AG10803 (cell line): ENCODE measurements around the gene UGT1A3.
"Not testable (repeated sequence)": the region's sequence is repeated elsewhere in the genome, so short reads cannot be mapped to it uniquely, and the experiment has no call there.

Experiments used
- DNase-seq: peaks from one replicate; pipeline ENCODE4 v3.0.0; 2010; ENCODE audit warnings: low read depth
- H3K4me3 ChIP-seq: 2 replicates; pipeline ENCODE4 v1.5.1; 2011; ENCODE audit warnings: mild to moderate bottlenecking, low read length, control low read depth
- TF ChIP-seq, protein P1 (sequence below): conservative IDR thresholded peaks from 2 replicates; pipeline ENCODE4 v1.5.1; 2011; ENCODE audit warnings: mild to moderate bottlenecking, low read length, control low read depth, inconsistent platforms

Gene UGT1A3

GRCh38 chr2:233708942-233709341 is 19.9 kb upstream of the UGT1A3 start:
- H3K4me3 ChIP-seq: no peak overlapping the region
- DNase-seq: no peak
- TF ChIP-seq, protein P1, sequence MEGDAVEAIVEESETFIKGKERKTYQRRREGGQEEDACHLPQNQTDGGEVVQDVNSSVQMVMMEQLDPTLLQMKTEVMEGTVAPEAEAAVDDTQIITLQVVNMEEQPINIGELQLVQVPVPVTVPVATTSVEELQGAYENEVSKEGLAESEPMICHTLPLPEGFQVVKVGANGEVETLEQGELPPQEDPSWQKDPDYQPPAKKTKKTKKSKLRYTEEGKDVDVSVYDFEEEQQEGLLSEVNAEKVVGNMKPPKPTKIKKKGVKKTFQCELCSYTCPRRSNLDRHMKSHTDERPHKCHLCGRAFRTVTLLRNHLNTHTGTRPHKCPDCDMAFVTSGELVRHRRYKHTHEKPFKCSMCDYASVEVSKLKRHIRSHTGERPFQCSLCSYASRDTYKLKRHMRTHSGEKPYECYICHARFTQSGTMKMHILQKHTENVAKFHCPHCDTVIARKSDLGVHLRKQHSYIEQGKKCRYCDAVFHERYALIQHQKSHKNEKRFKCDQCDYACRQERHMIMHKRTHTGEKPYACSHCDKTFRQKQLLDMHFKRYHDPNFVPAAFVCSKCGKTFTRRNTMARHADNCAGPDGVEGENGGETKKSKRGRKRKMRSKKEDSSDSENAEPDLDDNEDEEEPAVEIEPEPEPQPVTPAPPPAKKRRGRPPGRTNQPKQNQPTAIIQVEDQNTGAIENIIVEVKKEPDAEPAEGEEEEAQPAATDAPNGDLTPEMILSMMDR: no peak

- H3K4me3 ChIP-seq: no peak overlapping the region
- TF ChIP-seq, protein P1: peak; percentile 94
- DNase-seq: peak; percentile 68
Observed at GRCh38 chr2:233711312-233712008, 17.4 kb upstream of the UGT1A3 start.

- no peak for DNase-seq
- no peak within 1 kb of the TSS for H3K4me3 ChIP-seq
- TF ChIP-seq, protein P1: no peak
Observed at GRCh38 chr2:233712611-233713261, 16.1 kb upstream of the UGT1A3 start, which contains the start of gene UGT1A5. Gene UGT1A5, plus strand, starts transcription at chr2:233712907. Its CDS starts 85 bp downstream, at chr2:233712992.

GRCh38 chr2:233713262-233713615 is 15.6 kb upstream of the UGT1A3 start:
- TF ChIP-seq, protein P1: no peak
- DNase-seq: no peak
- H3K4me3 ChIP-seq: no peak overlapping the region

- DNase-seq: no peak
- H3K4me3 ChIP-seq: no peak overlapping the region
- TF ChIP-seq, protein P1: no peak
Observed at GRCh38 chr2:233714121-233714520, 14.7 kb upstream of the UGT1A3 start.

GRCh38 chr2:233718552-233718951 is 10.3 kb upstream of the UGT1A3 start, which contains the start of gene UGT1A4:
Gene UGT1A4, plus strand, starts transcription at chr2:233718736. Its CDS starts 85 bp downstream, at chr2:233718821.
- DNase-seq: no peak
- no peak within 1 kb of the TSS for H3K4me3 ChIP-seq
- TF ChIP-seq, protein P1: no peak

DNA sequence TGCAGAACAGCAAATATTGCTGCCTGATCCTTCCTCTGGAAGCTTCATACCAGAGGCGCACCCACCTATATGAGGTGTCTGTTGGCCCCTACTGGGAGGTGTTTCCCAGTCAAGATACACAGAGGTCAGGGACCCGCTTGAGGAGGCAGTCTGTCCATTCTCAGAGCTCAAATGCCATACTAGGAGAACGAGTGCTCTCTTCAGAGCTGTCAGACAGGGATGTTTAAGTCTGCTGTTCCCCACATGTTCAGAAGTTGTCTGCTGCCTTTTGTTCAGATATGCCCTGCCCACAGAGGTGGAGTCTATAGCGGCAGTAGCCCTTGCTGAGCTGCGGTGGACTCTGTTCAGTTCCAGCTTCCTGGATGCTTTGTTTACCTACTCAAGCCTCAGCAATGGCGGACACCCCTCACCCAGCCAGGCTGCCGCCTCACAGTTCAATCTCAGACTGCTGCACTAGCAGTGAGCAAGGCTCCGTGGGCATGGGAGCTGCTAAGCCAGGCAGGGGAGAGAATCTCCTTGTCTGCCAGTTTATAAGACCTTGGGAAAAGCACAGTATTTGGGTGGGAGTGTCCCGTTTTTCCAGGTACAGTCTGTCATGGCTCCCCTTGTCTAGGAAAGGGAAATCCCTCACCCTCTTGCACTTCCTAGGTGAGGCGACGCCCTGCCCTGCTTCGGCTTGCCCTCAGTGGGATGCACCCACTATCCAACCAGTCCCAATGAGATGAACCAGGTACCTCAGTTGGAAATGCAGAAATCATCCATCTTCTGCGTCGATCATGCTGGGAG is 8.2 kb downstream of the UGT1A3 start:
- H3K4me3 ChIP-seq, DNase-seq: not testable (repeated sequence)
